NCI-H1092 (cell line): ENCODE measurements around the gene THYN1.
"Not testable (repeated sequence)": the region's sequence is repeated elsewhere in the genome, so short reads cannot be mapped to it uniquely, and the experiment has no call there.

Source experiments
- DNase-seq: peaks from one replicate; lab custom pipeline; 2025; lab: John Stamatoyannopoulos, UW

THYN1 gene

GRCh38 chr11:134275188-134275533, 22.0 kb upstream of the THYN1 start:
- DNase-seq, result no peak

- DNase-seq, result no peak
Measured at GRCh38 chr11:134273317-134273712, 20.2 kb upstream of the THYN1 start.

GRCh38 chr11:134272381-134273316, 19.5 kb upstream of the THYN1 start:
- peak; percentile 41 for DNase-seq

GRCh38 chr11:134271978-134272377, 18.8 kb upstream of the THYN1 start:
- DNase-seq, result no peak

- peak; percentile 11 for DNase-seq
Measured at GRCh38 chr11:134270250-134270714, 17.1 kb upstream of the THYN1 start.

GRCh38 chr11:134267966-134268365, 14.8 kb upstream of the THYN1 start:
- DNase-seq, result no peak

GRCh38 chr11:134267461-134267860, 14.3 kb upstream of the THYN1 start:
- DNase-seq, result no peak

- DNase-seq, result no peak
Measured at GRCh38 chr11:134266841-134267251, 13.7 kb upstream of the THYN1 start.

GRCh38 chr11:134266440-134266839, 13.3 kb upstream of the THYN1 start:
- DNase-seq, result no peak

- no peak for DNase-seq
Measured at GRCh38 chr11:134264966-134265764, 12.0 kb upstream of the THYN1 start.

- peak; percentile 18 for DNase-seq
Measured at GRCh38 chr11:134261626-134262488, 8.7 kb upstream of the THYN1 start.

GRCh38 chr11:134260983-134261382, 7.8 kb upstream of the THYN1 start:
- no peak for DNase-seq

- DNase-seq, result no peak
Measured at GRCh38 chr11:134260503-134260902, 7.4 kb upstream of the THYN1 start.

GRCh38 chr11:134258577-134258976, 5.4 kb upstream of the THYN1 start:
- DNase-seq, result no peak

GRCh38 chr11:134257101-134257500, 3.9 kb upstream of the THYN1 start:
- no peak for DNase-seq

GRCh38 chr11:134255184-134255561, 2.0 kb upstream of the THYN1 start:
- DNase-seq, result not testable (repeated sequence)

- DNase-seq, result no peak
Measured at GRCh38 chr11:134254433-134255183, 1.5 kb upstream of the THYN1 start.

GRCh38 chr11:134252346-134253187, 585 bp downstream of the THYN1 start:
- DNase-seq, result no peak

- no peak for DNase-seq
Measured at GRCh38 chr11:134250675-134251074, 2.5 kb downstream of the THYN1 start.

- DNase-seq, result no peak
Measured at GRCh38 chr11:134250246-134250645, 2.9 kb downstream of the THYN1 start.
